ENCODE data around the gene TXNL1. TPM values are rescaled to one million over a fixed set of nuclear protein-coding genes. Genes with fewer than 3 reads are reported as not detected.

The TXNL1 gene
- total RNA-seq, 1 experiment from 2014 or later, result 72.8 TPM

GRCh38 chr18:56559044-56559443 lies 79.3 kb downstream of the TXNL1 start:
- no peak overlapping the region for H3K27ac Mint-ChIP-seq
- CTCF ChIA-PET, result no interaction called here
- no peaks in the 10 kb centered on the region for H3K36me3 Mint-ChIP-seq
- peaks cover 27% of the 10 kb centered on the region for H3K4me1 Mint-ChIP-seq
- H3K9me3 Mint-ChIP-seq, result peaks cover 4% of the 10 kb centered on the region; the same call in 1 of the 2 replicates
- DNase-seq (ENCODE audit: low spot score), result no peak
- TF ChIP-seq TP53 (CRISPR knock-in tag; IDR thresholded peaks at IDR 0.05) (no peak), PREB (CRISPR knock-in tag; IDR thresholded peaks at IDR 0.05; ENCODE audit: borderline replicate concordance) (no peak), OVOL2 (CRISPR knock-in tag; IDR thresholded peaks at IDR 0.05; ENCODE audit: borderline replicate concordance) (no peak), STAT6 (CRISPR knock-in tag; conservative IDR thresholded peaks at IDR 0.05; ENCODE audit: low read depth) (no peak), ZMAT4 (CRISPR knock-in tag; IDR thresholded peaks at IDR 0.05) (no peak), ELF4 (CRISPR knock-in tag; IDR thresholded peaks at IDR 0.05; ENCODE audit: low read depth) (no peak), ZNF396 (CRISPR knock-in tag; IDR thresholded peaks at IDR 0.05; ENCODE audit: borderline replicate concordance) (no peak), RORB (CRISPR knock-in tag; IDR thresholded peaks at IDR 0.05) (no peak), NFE2L1 (CRISPR knock-in tag; IDR thresholded peaks at IDR 0.05) (no peak), FOXP1 (CRISPR knock-in tag; IDR thresholded peaks at IDR 0.05; ENCODE audit: borderline replicate concordance) (no peak), HMGA2 (CRISPR knock-in tag; IDR thresholded peaks at IDR 0.05) (no peak), GABPB1 (CRISPR knock-in tag; IDR thresholded peaks at IDR 0.05) (no peak), ZNF232 (CRISPR knock-in tag; IDR thresholded peaks at IDR 0.05) (no peak), ATF1 (CRISPR knock-in tag; IDR thresholded peaks at IDR 0.05) (no peak), RELA (CRISPR knock-in tag; IDR thresholded peaks at IDR 0.05; ENCODE audit: borderline replicate concordance) (no peak)
- TF ChIP-seq, protein P1, sequence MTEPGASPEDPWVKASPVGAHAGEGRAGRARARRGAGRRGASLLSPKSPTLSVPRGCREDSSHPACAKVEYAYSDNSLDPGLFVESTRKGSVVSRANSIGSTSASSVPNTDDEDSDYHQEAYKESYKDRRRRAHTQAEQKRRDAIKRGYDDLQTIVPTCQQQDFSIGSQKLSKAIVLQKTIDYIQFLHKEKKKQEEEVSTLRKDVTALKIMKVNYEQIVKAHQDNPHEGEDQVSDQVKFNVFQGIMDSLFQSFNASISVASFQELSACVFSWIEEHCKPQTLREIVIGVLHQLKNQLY (CRISPR knock-in tag; IDR thresholded peaks at IDR 0.05), result no peak
- TF ChIP-seq, protein P2, sequence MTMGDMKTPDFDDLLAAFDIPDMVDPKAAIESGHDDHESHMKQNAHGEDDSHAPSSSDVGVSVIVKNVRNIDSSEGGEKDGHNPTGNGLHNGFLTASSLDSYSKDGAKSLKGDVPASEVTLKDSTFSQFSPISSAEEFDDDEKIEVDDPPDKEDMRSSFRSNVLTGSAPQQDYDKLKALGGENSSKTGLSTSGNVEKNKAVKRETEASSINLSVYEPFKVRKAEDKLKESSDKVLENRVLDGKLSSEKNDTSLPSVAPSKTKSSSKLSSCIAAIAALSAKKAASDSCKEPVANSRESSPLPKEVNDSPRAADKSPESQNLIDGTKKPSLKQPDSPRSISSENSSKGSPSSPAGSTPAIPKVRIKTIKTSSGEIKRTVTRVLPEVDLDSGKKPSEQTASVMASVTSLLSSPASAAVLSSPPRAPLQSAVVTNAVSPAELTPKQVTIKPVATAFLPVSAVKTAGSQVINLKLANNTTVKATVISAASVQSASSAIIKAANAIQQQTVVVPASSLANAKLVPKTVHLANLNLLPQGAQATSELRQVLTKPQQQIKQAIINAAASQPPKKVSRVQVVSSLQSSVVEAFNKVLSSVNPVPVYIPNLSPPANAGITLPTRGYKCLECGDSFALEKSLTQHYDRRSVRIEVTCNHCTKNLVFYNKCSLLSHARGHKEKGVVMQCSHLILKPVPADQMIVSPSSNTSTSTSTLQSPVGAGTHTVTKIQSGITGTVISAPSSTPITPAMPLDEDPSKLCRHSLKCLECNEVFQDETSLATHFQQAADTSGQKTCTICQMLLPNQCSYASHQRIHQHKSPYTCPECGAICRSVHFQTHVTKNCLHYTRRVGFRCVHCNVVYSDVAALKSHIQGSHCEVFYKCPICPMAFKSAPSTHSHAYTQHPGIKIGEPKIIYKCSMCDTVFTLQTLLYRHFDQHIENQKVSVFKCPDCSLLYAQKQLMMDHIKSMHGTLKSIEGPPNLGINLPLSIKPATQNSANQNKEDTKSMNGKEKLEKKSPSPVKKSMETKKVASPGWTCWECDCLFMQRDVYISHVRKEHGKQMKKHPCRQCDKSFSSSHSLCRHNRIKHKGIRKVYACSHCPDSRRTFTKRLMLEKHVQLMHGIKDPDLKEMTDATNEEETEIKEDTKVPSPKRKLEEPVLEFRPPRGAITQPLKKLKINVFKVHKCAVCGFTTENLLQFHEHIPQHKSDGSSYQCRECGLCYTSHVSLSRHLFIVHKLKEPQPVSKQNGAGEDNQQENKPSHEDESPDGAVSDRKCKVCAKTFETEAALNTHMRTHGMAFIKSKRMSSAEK (CRISPR knock-in tag; IDR thresholded peaks at IDR 0.05; ENCODE audit: borderline replicate concordance), result no peak
- TF ChIP-seq, protein P3, sequence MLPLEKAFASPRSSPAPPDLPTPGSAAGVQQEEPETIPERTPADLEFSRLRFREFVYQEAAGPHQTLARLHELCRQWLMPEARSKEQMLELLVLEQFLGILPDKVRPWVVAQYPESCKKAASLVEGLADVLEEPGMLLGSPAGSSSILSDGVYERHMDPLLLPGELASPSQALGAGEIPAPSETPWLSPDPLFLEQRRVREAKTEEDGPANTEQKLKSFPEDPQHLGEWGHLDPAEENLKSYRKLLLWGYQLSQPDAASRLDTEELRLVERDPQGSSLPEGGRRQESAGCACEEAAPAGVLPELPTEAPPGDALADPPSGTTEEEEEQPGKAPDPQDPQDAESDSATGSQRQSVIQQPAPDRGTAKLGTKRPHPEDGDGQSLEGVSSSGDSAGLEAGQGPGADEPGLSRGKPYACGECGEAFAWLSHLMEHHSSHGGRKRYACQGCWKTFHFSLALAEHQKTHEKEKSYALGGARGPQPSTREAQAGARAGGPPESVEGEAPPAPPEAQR (CRISPR knock-in tag; IDR thresholded peaks at IDR 0.05), result no peak
- TF ChIP-seq, protein P4, sequence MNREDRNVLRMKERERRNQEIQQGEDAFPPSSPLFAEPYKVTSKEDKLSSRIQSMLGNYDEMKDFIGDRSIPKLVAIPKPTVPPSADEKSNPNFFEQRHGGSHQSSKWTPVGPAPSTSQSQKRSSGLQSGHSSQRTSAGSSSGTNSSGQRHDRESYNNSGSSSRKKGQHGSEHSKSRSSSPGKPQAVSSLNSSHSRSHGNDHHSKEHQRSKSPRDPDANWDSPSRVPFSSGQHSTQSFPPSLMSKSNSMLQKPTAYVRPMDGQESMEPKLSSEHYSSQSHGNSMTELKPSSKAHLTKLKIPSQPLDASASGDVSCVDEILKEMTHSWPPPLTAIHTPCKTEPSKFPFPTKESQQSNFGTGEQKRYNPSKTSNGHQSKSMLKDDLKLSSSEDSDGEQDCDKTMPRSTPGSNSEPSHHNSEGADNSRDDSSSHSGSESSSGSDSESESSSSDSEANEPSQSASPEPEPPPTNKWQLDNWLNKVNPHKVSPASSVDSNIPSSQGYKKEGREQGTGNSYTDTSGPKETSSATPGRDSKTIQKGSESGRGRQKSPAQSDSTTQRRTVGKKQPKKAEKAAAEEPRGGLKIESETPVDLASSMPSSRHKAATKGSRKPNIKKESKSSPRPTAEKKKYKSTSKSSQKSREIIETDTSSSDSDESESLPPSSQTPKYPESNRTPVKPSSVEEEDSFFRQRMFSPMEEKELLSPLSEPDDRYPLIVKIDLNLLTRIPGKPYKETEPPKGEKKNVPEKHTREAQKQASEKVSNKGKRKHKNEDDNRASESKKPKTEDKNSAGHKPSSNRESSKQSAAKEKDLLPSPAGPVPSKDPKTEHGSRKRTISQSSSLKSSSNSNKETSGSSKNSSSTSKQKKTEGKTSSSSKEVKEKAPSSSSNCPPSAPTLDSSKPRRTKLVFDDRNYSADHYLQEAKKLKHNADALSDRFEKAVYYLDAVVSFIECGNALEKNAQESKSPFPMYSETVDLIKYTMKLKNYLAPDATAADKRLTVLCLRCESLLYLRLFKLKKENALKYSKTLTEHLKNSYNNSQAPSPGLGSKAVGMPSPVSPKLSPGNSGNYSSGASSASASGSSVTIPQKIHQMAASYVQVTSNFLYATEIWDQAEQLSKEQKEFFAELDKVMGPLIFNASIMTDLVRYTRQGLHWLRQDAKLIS (CRISPR knock-in tag; IDR thresholded peaks at IDR 0.05; ENCODE audit: borderline replicate concordance), result no peak
- POLR2A ChIA-PET, result no interaction called here
- H3K4me3 Mint-ChIP-seq, result no peak overlapping the region
- H3K27me3 Mint-ChIP-seq (ENCODE audit: low read depth), result peaks cover 3% of the 10 kb centered on the region; the same call in 1 of the 2 replicates
- ATAC-seq, result no peak

All from WTC11 (cell line).